ENCODE measurements around the gene POU2F1. TPM values are rescaled to one million over a fixed set of nuclear protein-coding genes. Genes with fewer than 3 reads are reported as not detected.
A peak's percentile ranks its signal among the peaks of the same experiment; 100 is the strongest.

Gene POU2F1
- 10 to 100 TPM; 14.3 to 16.4 TPM for total RNA-seq
- long read RNA-seq, partial matches to known transcripts, result 6 of 10 reads
- long read RNA-seq, other reads (novel, unspliced or antisense), result 4 of 10 reads

- DNase-seq (peak; percentile 98 to 99), ATAC-seq (peak; percentile 73)
- intact Hi-C loops (cut with DNase I, micrococcal nuclease), result no loop called here
Observed at GRCh38 chr1:167220537-167221125, at the start of gene POU2F1. TSS of gene POU2F1 (plus strand) at chr1:167220886. CDS start at chr1:167220898, 12 bp downstream.

GRCh38 chr1:167171286-167171929, 49.3 kb upstream of the POU2F1 start:
- ATAC-seq (no peak), DNase-seq (no peak)
- intact Hi-C loops (cut with DNase I, micrococcal nuclease), result no loop called here

- intact Hi-C loops (cut with DNase I, micrococcal nuclease), result no loop called here
- DNase-seq, result no peak
- no peak for ATAC-seq
Observed at GRCh38 chr1:167173516-167174184, 47.0 kb upstream of the POU2F1 start.

GRCh38 chr1:167175901-167176300, 44.8 kb upstream of the POU2F1 start:
- DNase-seq (no peak), ATAC-seq (no peak)
- intact Hi-C loops (cut with DNase I, micrococcal nuclease), result no loop called here

GRCh38 chr1:167178831-167179230, 41.9 kb upstream of the POU2F1 start:
- intact Hi-C loops (cut with DNase I, micrococcal nuclease), result no loop called here
- DNase-seq (no peak), ATAC-seq (no peak)

- intact Hi-C loops (cut with DNase I, micrococcal nuclease), result no loop called here
- no peak for ATAC-seq
- no peak for DNase-seq
Observed at GRCh38 chr1:167182571-167183320, 37.9 kb upstream of the POU2F1 start.

- DNase-seq (no peak), ATAC-seq (no peak)
- intact Hi-C loops (cut with DNase I, micrococcal nuclease), result no loop called here
Observed at GRCh38 chr1:167184081-167184480, 36.6 kb upstream of the POU2F1 start.

- intact Hi-C loops (cut with DNase I, micrococcal nuclease), result no loop called here
- DNase-seq (no peak), ATAC-seq (no peak)
Observed at GRCh38 chr1:167185062-167185461, 35.6 kb upstream of the POU2F1 start.

GRCh38 chr1:167185974-167186657, 34.6 kb upstream of the POU2F1 start:
- no peak for DNase-seq
- intact Hi-C loops (cut with DNase I, micrococcal nuclease), result no loop called here
- ATAC-seq, result no peak

GRCh38 chr1:167186771-167187170, 33.9 kb upstream of the POU2F1 start:
- DNase-seq (no peak), ATAC-seq (no peak)
- intact Hi-C loops (cut with DNase I, micrococcal nuclease), result no loop called here

GRCh38 chr1:167190747-167191237, 29.9 kb upstream of the POU2F1 start:
- DNase-seq (no peak), ATAC-seq (no peak)
- intact Hi-C loops (cut with DNase I, micrococcal nuclease), result no loop called here

- intact Hi-C loops (cut with DNase I, micrococcal nuclease), result no loop called here
- DNase-seq, result no peak
- no peak for ATAC-seq
Observed at GRCh38 chr1:167191958-167192357, 28.7 kb upstream of the POU2F1 start.

- no peak for DNase-seq
- intact Hi-C loops (cut with DNase I, micrococcal nuclease), result no loop called here
- ATAC-seq, result no peak
Observed at GRCh38 chr1:167194182-167194581, 26.5 kb upstream of the POU2F1 start.

- DNase-seq, result no peak
- ATAC-seq, result no peak
Observed at GRCh38 chr1:167196166-167196565, 24.5 kb upstream of the POU2F1 start.

GRCh38 chr1:167197236-167197635, 23.4 kb upstream of the POU2F1 start:
- intact Hi-C loops (cut with DNase I, micrococcal nuclease), result no loop called here
- DNase-seq (no peak), ATAC-seq (no peak)

More at GRCh38 chr1:167196166-167196565, 24.5 kb upstream of the POU2F1 start:
- intact Hi-C loops (cut with DNase I, micrococcal nuclease), result no loop called here

GRCh38 chr1:167197692-167198091, 23.0 kb upstream of the POU2F1 start:
- no peak for ATAC-seq
- intact Hi-C loops (cut with DNase I, micrococcal nuclease), result no loop called here
- DNase-seq, result no peak

- intact Hi-C loops (cut with DNase I, micrococcal nuclease), result no loop called here
- peak; percentile 26 for ATAC-seq
- no peak for DNase-seq
Observed at GRCh38 chr1:167198518-167199133, 22.1 kb upstream of the POU2F1 start.

- ATAC-seq (no peak), DNase-seq (no peak)
- intact Hi-C loops (cut with DNase I, micrococcal nuclease), result no loop called here
Observed at GRCh38 chr1:167199656-167200055, 21.0 kb upstream of the POU2F1 start.
